ENCODE results near the gene FASLG. TPM values are rescaled to one million over a fixed set of nuclear protein-coding genes. Genes with fewer than 3 reads are reported as not detected.
A peak's percentile ranks its signal among the peaks of the same experiment; 100 is the strongest.
"Not testable (repeated sequence)": the region's sequence is repeated elsewhere in the genome, so short reads cannot be mapped to it uniquely, and the experiment has no call there.

FASLG gene
- total RNA-seq, 2 donors from 2014 or later = 0.27 TPM; not detected in 1

GRCh38 chr1:172673761-172674160 lies 14.9 kb downstream of the FASLG start:
- DNase-seq (no peak), ATAC-seq (no peak)
- intact Hi-C loops (cut with DNase I) = no loop called here

- no peak for ATAC-seq
Measured at GRCh38 chr1:172674831-172675613, 16.1 kb downstream of the FASLG start.

GRCh38 chr1:172679000-172679772 lies 20.3 kb downstream of the FASLG start:
- DNase-seq = no peak
- ATAC-seq = no peak
- intact Hi-C loops (cut with DNase I) = no loop called here

More at GRCh38 chr1:172674831-172675613, 16.1 kb downstream of the FASLG start:
- no peak for DNase-seq
- intact Hi-C loops (cut with DNase I) = no loop called here

GRCh38 chr1:172680244-172680643 lies 21.3 kb downstream of the FASLG start:
- no peak for ATAC-seq
- intact Hi-C loops (cut with DNase I) = no loop called here
- no peak for DNase-seq

- DNase-seq = no peak
- intact Hi-C loops (cut with DNase I) = no loop called here
- no peak for ATAC-seq
Measured at GRCh38 chr1:172680733-172681275, 21.9 kb downstream of the FASLG start.

GRCh38 chr1:172682812-172683211 lies 23.9 kb downstream of the FASLG start:
- intact Hi-C loops (cut with DNase I) = no loop called here
- ATAC-seq (no peak), DNase-seq (no peak)

- intact Hi-C loops (cut with DNase I) = no loop called here
- DNase-seq (no peak), ATAC-seq (no peak)
Measured at GRCh38 chr1:172686143-172686542, 27.2 kb downstream of the FASLG start.

- DNase-seq; intact Hi-C loops (cut with DNase I); ATAC-seq: not testable (repeated sequence)
Measured at GRCh38 chr1:172688428-172689085, 29.7 kb downstream of the FASLG start.

GRCh38 chr1:172690925-172691324 lies 32.0 kb downstream of the FASLG start:
- ATAC-seq; DNase-seq; intact Hi-C loops (cut with DNase I): not testable (repeated sequence)

- intact Hi-C loops (cut with DNase I) = no loop called here
- DNase-seq (no peak), ATAC-seq (peak in 1 of 2 donors; percentile 53)
Measured at GRCh38 chr1:172697534-172698002, 38.7 kb downstream of the FASLG start.

- DNase-seq (no peak), ATAC-seq (no peak)
- intact Hi-C loops (cut with DNase I) = no loop called here
Measured at GRCh38 chr1:172698224-172698623, 39.3 kb downstream of the FASLG start.

- intact Hi-C loops (cut with DNase I) = no loop called here
- ATAC-seq = peak; percentile 38 to 70
- no peak for DNase-seq
Measured at GRCh38 chr1:172699111-172699510, 40.2 kb downstream of the FASLG start.

- peak; percentile 49 to 66 for ATAC-seq
- intact Hi-C loops (cut with DNase I) = no loop called here
- no peak for DNase-seq
Measured at GRCh38 chr1:172699695-172700227, 40.9 kb downstream of the FASLG start.

- ATAC-seq (no peak), DNase-seq (no peak)
- intact Hi-C loops (cut with DNase I) = no loop called here
Measured at GRCh38 chr1:172700556-172700955, 41.7 kb downstream of the FASLG start.

GRCh38 chr1:172704001-172704400 lies 45.1 kb downstream of the FASLG start:
- DNase-seq (no peak), ATAC-seq (no peak)
- intact Hi-C loops (cut with DNase I) = no loop called here

GRCh38 chr1:172704420-172705210 lies 45.7 kb downstream of the FASLG start:
- intact Hi-C loops (cut with DNase I) = no loop called here
- no peak for ATAC-seq
- DNase-seq = no peak

- intact Hi-C loops (cut with DNase I) = no loop called here
Measured at GRCh38 chr1:172708452-172708851, 49.5 kb downstream of the FASLG start.

GRCh38 chr1:172711558-172711957 lies 52.7 kb downstream of the FASLG start:
- DNase-seq = no peak
- no peak for ATAC-seq
- intact Hi-C loops (cut with DNase I) = loop anchor here in 1 of 2 donors (10.0 kb wide), 1 partner anchor 97 kb away; no protein-coding TSS in a partner anchor

More at GRCh38 chr1:172708452-172708851, 49.5 kb downstream of the FASLG start:
- ATAC-seq (no peak), DNase-seq (no peak)
